Measurements from ENCODE around the gene MATN1.

The MATN1 gene

GRCh38 chr1:30731109-30731805 is 7.9 kb upstream of the MATN1 start:
- Histone ChIP-seq H3K36me3 (no peaks in the 10 kb centered on the region), H3K4me3 (ENCODE audit: low read depth, low read length) (no peak overlapping the region), H3K27ac (no peak overlapping the region), H3K27me3 (ENCODE audit: insufficient read depth, low read depth, severe bottlenecking) (no peaks in the 10 kb centered on the region), H3K9me3 (ENCODE audit: severe bottlenecking) (no peaks in the 10 kb centered on the region)
- no peak for DNase-seq
- no peak for TF ChIP-seq CTCF (IDR thresholded peaks at IDR 0.05; ENCODE audit: low read depth, low read length)

GRCh38 chr1:30730346-30731108 is 7.1 kb upstream of the MATN1 start:
- TF ChIP-seq CTCF (IDR thresholded peaks at IDR 0.05; ENCODE audit: low read depth, low read length): no peak
- Histone ChIP-seq H3K4me3 (ENCODE audit: low read depth, low read length) (no peak overlapping the region), H3K27me3 (ENCODE audit: insufficient read depth, low read depth, severe bottlenecking) (no peaks in the 10 kb centered on the region), H3K36me3 (no peaks in the 10 kb centered on the region), H3K9me3 (ENCODE audit: severe bottlenecking) (no peaks in the 10 kb centered on the region), H3K27ac (no peak overlapping the region)
- DNase-seq: no peak

GRCh38 chr1:30729901-30730300 is 6.5 kb upstream of the MATN1 start:
- H3K4me3 ChIP-seq (ENCODE audit: low read depth, low read length): no peak overlapping the region
- TF ChIP-seq CTCF (IDR thresholded peaks at IDR 0.05; ENCODE audit: low read depth, low read length): no peak
- no peaks in the 10 kb centered on the region for H3K36me3 ChIP-seq
- no peak overlapping the region for H3K27ac ChIP-seq
- H3K27me3 ChIP-seq (ENCODE audit: insufficient read depth, low read depth, severe bottlenecking): no peaks in the 10 kb centered on the region
- no peak for DNase-seq
- H3K9me3 ChIP-seq (ENCODE audit: severe bottlenecking): no peaks in the 10 kb centered on the region

- Histone ChIP-seq H3K27ac (no peak overlapping the region), H3K9me3 (ENCODE audit: severe bottlenecking) (no peaks in the 10 kb centered on the region), H3K36me3 (no peaks in the 10 kb centered on the region), H3K27me3 (ENCODE audit: insufficient read depth, low read depth, severe bottlenecking) (no peaks in the 10 kb centered on the region), H3K4me3 (ENCODE audit: low read depth, low read length) (no peak overlapping the region)
- no peak for DNase-seq
- TF ChIP-seq CTCF (IDR thresholded peaks at IDR 0.05; ENCODE audit: low read depth, low read length): no peak
Measured at GRCh38 chr1:30728832-30729638, 5.7 kb upstream of the MATN1 start.

- TF ChIP-seq CTCF (IDR thresholded peaks at IDR 0.05; ENCODE audit: low read depth, low read length): no peak
- H3K9me3 ChIP-seq (ENCODE audit: severe bottlenecking): no peaks in the 10 kb centered on the region
Measured at GRCh38 chr1:30728340-30728739, 5.0 kb upstream of the MATN1 start.

More at GRCh38 chr1:30728340-30728739, 5.0 kb upstream of the MATN1 start:
- H3K27ac ChIP-seq: no peak overlapping the region
- no peak for DNase-seq
- H3K36me3 ChIP-seq: no peaks in the 10 kb centered on the region
- H3K4me3 ChIP-seq (ENCODE audit: low read depth, low read length): no peak overlapping the region
- no peaks in the 10 kb centered on the region for H3K27me3 ChIP-seq (ENCODE audit: insufficient read depth, low read depth, severe bottlenecking)

All from WERI-Rb-1 (cell line).